GM19452 (cell line): ENCODE measurements around the gene NOL4L.
"Not testable (repeated sequence)": the region's sequence is repeated elsewhere in the genome, so short reads cannot be mapped to it uniquely, and the experiment has no call there.

ENCODE experiments used
- ATAC-seq: cut with Tn5 transposase; IDR thresholded peaks from one replicate; pipeline ENCODE4 v1.9.1; 2021; ENCODE audit not compliant: unreplicated experiment

Gene NOL4L

DNA sequence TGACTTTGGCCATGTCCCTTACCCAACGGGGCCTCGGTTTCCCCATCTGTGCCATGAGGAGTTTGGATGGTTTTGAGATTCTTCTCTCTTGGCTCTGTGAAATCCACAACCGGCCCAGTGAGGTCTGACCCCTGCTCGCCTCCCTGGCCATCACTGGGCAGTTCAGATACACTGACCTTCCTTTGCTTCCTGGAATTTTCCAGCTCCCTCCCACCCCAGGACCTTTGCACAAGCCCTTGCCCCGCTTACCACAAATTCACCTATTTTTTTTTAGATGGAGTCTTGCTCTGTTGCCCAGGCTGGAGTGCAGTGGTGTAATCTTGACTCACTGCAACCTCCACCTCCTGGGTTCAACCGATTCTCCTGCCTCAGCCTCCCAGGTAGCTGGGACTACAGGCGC lies 12.6 kb upstream of the NOL4L start:
- no peak for ATAC-seq

DNA sequence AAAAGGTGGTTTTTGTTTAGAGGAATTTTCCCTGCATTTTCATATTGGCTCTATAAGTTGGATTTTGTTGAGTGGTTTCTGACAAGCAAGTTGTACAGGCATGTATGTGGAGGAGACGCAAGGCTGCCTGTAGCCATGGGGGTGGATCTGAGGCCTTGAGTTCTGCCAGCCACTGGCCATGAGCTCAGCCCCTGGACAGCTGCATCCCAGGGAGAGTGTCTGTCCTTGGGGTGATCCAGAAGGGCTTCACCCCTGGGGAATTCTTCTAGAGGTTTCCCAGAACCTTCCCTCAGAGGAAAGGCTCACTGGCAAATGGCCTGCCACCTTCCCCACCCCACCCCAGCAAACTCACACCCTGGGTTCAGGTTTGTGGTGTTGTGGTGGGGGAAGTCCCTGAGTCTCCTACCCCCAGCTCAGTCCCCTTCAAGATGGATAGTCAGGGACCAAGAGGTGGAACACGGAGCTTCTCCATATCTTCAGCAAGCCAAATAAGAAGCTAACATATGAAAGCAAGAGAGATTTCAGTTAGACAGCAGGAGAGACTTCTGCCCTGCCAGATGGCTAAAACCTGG lies 11.6 kb upstream of the NOL4L start:
- ATAC-seq: no peak

DNA sequence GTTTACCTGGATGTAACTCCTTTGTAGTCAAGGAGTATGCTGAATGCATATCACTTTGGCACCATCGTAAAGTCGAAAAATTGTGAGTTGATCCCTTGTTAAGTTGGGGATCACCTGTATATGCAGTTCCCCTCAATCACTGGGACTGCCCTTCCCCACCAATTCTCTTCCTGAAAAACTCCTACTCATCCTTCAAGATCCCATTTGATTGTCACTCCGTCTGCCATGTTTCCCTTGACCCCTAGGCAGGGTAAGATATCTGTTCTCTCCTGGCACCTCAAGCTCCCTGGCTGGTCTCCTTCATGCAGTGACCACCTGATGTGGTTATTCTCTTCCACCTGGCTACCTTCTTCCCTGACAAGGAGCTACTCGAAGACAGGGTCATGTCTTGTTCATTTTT lies 10.0 kb upstream of the NOL4L start:
- no peak for ATAC-seq

DNA sequence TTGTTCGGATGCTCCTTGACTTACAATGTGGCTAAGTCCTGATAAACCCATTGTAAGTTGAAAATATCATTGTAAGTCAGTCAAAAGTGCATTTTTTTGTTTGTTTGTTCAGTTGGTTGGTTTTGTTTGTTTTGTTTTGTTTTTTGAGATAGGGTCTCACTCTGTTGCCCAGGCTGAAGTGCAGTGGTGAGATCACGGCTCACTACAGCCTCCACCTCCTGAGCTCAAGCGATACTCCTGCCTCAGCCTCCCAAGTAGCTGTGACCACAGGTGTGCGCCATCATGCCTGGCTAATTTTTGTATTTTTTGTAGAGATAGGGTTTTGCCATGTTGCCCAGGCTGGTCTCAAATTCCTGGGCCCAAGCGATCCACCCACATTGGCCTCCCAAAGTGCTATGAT lies 9.5 kb upstream of the NOL4L start:
- ATAC-seq: not testable (repeated sequence)

DNA sequence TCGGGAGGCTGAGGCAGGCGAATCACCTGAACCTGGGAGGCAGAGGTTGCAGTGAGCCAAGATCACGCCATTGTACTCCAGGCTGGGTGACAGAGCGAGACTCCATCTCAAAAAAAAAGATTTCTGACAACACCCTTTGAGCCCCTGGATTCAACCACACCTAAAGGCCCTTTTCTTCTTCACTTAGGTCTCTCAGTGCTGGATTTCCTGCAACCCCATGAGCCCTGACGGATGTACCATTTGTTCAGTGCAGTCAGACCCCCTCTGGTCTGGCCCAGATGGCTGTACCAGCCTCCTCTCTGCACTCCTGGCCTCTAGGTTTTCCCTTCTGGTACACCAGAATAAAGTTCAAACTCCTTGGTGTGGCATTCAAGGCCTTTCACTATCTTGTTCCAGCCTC lies 9.1 kb upstream of the NOL4L start:
- ATAC-seq: no peak

DNA sequence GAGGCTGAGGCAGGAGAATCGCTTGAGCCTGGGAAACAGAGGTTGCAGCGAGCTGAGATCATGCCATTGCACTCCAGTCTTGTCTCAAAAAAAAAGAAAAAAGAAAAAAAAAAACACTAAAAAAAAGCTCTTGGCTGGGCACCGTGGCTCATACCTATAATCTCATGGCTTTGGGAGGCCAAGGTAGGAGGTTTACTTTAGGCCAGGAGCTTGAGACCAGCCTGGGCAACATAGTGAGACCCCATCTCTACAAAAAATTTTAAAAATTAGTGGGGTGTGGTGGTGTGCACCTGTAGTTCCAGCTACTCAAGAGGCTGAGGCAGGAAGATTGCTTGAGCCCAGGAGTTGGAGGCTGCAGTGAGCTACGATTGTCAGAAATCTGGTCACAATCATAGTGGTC lies 7.5 kb upstream of the NOL4L start:
- not testable (repeated sequence) for ATAC-seq

DNA sequence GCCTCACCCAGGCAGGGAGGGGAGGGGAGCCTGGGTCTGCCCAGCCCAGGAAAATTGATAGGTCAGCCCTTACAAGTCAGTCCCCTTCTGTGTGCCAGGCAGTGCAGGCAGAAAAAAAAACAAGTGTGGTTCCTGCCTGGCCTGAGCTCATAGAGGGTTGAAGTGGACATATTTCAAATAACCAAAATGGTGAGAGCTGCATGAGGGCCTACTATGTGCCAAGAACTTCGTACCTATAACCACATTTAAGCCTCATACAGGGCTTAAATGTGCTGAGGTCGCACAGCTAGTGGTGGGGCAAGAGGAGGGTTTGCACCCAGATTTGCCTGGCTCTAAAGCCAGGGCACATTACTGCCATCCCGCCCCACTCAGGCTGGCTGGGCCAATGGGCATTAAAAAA lies 6.9 kb upstream of the NOL4L start:
- ATAC-seq: no peak

DNA sequence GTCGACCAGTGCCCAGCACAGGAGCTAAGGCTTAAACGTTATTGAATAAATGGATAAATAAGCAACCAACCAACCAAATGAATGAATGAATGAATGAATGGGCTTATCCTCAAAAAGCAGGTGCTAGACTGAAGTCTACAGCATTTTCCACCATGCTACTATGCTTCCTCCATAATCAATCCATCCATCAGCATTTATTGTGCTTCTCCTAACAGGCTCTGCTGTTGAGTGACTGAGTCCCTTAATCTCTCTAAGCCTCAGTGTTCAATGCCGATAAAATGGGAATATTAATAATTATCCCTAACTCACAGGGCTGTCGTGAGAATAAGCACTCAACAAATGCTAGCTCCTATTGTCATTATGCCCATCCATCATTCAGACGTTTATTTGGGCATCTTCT lies 4.6 kb upstream of the NOL4L start:
- ATAC-seq: no peak

DNA sequence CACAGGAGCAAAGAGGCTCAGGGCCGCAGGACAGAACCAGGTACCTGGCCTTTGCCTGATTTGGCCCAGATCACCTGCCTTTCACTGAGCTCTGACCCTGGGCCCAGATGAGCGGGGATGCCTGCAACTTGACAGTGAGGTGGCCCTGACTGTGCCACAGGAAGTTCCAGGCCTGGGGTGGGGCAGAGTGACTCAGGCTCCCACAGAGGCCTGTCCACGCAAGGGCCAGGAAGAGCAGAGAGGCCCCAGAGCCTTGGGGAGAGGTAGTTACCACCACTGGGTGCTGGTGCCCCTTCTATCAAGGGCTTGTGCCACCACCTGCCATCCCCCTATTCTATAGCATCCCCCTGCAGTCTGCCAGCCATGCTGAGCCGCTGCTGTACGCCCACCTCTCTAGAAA lies 4.1 kb upstream of the NOL4L start:
- no peak for ATAC-seq

DNA sequence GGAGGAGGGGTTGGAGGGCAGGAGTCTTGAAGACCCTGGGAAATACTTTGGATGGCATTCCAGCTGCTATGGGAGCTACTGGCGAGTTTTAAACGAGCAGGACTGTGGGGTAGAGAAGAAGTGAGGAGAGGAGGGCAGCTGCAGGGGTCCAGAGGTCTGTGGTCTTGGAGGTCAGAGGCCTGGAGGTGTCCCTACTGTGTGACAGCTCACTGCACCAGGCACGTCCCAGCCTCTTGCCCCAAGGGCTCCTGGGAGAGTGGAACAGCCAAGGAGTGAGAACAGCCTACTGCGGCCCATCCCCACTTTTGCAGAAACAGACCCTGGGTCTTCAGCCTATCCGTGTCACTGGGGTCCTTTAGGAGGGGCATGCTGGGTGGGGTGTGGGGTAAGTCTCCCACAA lies 2.9 kb upstream of the NOL4L start:
- ATAC-seq: no peak

DNA sequence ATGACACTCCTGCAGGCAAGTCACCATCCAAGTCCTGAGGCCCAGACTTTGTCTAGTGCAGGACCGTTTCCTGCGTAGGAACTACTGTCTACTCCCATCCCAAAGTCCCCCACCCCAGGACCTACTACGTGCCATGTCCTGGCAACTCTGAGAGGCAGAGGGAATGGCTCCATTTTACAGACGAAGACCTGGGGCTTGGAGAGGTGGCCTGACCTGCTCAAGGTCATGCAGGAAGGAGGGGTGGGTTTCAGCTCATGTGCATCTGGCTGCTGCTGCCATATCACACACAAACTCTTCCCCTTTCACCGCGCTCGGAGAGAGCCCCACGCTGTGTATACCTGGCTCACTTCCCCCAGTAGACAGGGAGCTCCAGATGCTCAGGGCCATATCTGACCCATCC lies 1.2 kb upstream of the NOL4L start:
- no peak for ATAC-seq

DNA sequence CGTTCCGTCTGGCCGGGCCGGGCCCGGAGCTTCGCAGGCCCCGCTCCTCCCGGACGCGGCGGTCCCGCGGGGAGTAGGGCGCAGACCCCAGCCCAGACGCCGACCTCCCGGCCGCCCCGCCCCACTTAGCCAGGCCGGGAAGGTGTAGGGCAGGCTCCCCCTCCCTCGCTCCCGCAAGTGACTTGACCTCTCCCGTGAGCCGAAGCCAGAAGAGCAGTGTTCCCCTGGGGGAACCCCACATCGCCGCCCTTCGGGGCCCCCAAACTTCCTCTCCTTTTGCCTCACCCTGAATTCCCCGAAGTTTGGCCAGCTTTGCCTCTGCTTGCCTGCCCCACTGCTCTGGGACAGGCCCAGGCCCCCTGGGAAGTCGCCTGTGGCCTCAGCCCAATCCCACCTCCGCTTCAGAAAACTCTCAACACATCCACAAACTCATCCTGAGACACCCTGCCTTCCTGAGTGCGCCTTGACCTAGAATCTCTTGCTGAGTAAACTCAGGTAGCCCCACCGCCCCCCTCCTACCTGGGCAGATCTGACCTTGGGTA lies 524 bp upstream of the NOL4L start:
- ATAC-seq: no peak

DNA sequence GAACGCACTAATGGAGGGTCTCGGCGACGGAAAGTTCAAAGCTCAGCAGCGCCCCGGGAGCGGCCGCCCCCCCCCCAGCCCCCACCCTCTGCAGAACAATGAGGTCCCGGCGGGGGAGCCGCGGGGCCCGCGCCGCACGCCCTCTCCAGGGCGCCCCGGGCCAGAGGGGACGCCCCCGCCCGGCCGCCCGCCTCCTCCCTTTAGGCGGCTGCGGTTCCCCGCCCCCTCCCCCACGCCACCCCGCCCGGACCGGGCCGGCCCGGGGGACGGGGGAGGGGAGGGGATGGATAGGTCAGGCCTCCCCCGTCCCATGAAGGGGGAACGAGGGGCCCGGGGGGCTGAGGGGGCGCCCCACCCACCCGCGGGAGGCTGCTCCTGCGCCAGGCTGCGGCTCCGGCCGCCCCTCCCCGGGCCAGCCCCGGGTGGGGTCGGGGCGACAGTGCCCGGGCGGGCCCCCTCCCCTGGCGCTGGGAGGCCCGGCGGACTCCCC lies 1.5 kb downstream of the NOL4L start:
- ATAC-seq: no peak

DNA sequence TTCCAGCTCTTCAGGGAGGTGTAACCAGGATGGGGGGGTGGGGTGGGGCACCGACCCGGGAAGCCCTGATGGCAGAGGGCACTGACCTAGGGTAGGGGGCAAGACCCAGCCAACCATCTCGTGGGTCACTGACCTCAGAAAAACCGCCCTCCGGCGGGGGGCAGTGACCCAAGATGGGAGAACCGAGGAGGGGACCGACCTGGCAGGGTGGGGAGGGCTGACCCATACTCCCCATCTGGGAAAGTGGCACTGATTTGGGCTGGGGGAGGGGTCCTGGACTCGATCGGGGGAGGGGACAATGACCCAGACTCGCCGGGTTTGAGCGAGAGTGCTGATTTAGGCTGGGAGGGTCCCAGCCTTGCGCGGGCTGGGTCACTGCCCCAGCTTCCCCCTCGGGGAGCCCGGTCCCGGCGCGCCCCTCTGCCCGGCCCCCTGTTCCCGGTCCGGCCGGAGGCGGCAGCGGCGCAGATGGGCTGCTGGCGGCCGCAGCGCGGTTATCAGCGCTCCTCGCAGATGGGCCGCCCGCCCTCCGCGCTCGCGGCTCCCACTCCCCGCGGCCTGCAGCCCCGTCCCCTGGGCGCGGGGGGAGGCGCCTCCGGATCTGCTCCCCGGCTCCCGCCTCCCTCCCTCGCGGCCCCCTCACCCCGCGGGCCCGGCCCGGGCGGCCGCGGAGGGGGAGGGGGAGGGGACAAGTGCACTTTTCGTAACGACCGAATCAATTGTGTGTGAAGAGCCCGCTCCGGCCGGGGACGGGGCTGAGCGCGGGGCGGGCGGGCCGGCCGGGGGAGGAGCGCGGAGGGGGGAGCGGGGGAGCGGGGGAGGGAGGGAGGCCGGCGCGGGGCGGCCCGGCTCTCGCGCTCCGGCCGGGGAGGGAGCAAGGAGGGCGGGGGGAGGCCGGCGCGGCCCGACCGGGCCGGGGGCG lies 2.2 kb downstream of the NOL4L start:
- no peak for ATAC-seq

DNA sequence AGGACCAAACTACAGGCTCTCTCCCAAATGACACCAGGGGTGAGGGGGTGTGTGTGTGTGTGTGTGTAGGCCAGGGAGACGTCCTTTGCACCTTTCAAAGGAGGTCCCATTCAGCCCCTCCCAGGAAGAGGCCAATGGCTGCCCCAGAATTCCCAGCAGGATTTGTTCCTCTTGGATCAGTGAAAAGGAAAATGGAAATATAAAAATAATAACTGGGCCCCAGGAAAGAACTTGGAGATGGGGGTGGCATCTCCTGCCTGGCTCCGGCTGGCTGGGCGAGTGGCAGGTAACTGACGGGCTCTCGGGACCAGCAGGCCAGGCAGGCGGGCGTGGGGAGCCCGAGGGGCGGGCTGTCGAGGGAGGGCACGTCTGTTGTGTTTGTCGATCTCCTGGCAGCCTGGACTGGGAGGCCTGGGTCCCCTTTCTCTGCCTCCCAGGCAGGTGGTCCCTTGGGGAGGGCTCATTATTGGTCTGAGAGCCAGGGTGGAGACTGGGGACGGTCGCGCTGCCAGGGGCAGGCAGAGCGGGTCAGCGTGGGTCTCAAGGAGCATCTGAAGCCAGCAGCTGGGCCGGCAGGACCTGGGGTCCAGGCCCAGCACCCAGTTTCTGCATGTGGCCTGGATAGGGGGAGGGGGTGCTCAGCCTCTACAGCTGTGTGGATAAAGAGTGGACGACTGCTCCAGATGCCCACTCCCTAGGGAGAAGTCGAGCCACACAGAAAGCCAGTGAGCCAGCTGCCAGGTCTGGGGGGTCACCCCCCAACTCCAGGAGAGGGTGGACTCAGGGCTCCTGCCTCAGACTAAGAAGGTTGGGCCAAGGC lies 3.1 kb downstream of the NOL4L start:
- ATAC-seq: no peak

DNA sequence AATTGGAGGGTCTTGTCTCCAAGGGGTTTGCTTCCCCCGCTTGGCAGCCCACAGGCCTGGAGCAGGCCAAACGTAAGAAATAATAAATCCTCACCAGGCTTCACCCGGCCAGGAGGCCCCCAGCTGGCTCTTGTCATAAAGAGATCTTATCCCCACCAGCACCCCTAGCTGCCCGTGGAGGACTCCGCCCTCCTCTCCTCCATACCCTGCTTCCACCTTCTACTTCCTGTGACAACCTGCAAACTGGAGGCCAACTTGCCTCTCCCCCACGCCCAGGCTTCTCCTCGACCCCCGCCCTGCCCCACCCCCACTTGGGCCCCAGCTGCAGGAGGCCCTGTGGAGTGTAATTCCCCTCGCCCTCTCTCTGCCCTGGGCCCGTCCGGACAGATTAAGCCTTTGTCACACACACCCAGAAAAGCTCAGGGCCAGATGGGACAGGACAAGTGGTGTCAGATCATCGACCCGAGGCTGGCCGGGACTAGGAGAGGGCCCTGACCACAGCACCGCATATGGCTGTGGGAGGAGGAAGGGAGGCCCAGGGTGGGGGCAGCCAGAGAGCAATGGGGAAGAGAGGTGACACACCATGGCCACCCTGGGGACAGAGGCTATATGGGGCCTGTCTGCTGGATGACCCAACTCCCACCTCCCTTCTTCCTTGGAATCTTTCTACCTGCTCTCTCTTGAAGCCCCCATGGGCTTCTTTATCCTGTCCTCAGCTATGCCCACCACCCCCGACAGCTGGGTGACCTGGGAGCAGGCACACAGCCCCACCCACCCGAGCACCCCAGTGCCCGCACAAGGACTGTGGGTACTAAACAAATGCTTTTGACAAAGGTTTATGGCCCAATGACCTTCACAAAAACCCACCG lies 3.9 kb downstream of the NOL4L start:
- ATAC-seq: no peak

DNA sequence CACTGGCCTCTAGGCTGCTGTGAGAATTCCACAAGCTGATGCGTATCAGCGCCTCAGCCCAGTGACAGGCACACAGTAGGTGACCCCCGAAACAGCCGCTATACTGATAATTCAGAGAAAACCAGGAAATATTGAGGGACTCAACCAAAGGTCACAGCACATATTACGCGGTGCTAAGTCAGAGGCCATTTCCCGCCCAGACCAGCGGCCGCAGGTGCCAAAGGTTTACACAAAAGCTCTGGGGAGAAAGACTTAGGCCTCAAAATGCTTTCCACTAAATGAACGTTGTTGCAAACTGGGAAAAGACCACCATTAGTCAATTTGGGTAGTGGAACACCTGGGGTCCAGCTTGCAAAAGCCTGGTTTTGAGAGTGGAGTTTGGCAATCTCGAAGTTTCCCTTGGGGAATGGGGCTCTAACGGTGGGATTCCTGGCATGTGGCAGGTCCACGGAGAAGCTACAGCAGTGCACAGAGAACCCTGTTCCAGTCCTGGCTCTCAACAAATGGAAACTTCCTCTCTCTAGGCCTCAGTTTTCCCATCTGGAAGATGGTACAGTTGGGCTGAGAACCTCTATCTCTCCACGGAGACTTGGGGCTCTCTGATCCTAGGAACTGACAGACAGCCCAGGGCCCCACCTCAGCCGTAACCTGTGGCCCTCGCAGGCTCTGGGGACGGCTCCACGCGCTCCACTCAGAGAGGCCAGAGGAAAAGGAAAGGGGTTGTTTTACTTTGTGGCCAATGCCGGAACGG lies 4.7 kb downstream of the NOL4L start:
- ATAC-seq: no peak

DNA sequence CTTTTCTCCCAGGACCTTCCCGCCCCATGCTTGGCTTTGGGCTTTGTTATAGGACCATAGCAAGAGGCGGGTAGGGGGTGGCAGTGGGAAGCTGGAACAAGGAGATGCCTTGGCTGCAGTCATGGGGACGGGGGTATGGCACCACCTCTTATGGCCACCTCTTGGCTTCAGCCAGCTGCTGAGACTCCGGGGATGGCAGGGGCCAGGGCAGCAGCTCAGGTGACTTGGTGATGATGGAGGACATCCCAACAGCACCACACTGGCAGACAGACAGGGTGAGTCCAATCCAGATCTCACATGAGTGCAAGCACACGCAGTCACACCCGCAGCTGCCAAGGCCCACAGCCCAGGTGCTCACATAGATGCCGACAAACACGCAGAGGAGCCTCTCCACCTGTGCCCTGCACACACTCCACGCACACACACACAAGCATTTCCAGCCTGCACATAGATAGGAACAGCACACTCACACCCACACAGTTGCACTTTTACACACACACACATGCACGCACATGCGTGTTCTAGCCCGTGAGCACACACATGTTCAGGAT lies 6.2 kb downstream of the NOL4L start:
- ATAC-seq: no peak

DNA sequence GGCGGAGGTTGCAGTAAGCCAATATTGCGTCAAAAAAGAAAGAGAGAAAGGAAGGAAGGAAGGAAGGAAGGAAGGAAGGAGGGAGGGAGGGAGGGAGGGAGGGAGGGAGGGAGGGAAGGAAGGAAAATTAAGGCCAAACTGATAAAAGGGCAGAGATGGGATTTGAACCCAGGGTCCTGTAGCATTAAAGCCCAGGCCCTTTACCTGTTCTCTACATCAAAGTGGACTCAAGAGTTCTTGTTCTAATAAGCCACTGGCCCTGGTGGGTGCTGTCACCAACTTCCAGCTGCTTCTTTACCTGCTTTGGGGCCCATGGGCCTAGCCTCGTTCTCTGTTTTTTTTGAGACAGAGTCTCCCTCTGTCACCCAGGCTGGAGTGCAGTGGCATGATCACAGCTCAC lies 7.1 kb downstream of the NOL4L start:
- not testable (repeated sequence) for ATAC-seq
